LNCAP (cell line): Measurements from ENCODE around the gene WDHD1.

ENCODE experiments used
- CTCF ChIP-seq: fragments of 450-650 bp; IDR thresholded peaks from 2 replicates; pipeline ENCODE4 v1.5.1; 2017; ENCODE audit warnings: mild to moderate bottlenecking

The WDHD1 gene

GRCh38 chr14:54920052-54920451 is 106.8 kb downstream of the WDHD1 start:
- TF ChIP-seq CTCF = no peak

- TF ChIP-seq CTCF = no peak
Measured at GRCh38 chr14:54919330-54919729, 107.6 kb downstream of the WDHD1 start.

GRCh38 chr14:54918427-54918826 is 108.5 kb downstream of the WDHD1 start:
- no peak for TF ChIP-seq CTCF

GRCh38 chr14:54916101-54916500 is 110.8 kb downstream of the WDHD1 start:
- no peak for TF ChIP-seq CTCF

GRCh38 chr14:54909817-54910558 is 116.9 kb downstream of the WDHD1 start:
- no peak for TF ChIP-seq CTCF

- TF ChIP-seq CTCF = no peak
Measured at GRCh38 chr14:54908190-54908589, 118.7 kb downstream of the WDHD1 start.

GRCh38 chr14:54906075-54906474 is 120.8 kb downstream of the WDHD1 start:
- no peak for TF ChIP-seq CTCF
